ENCODE data around the gene ATXN10. TPM values are rescaled to one million over a fixed set of nuclear protein-coding genes. Genes with fewer than 3 reads are reported as not detected.
A peak's percentile ranks its signal among the peaks of the same experiment; 100 is the strongest.

Gene ATXN10
- total and polyA plus RNA-seq, 12 donors: 11.8 to 169 (median 142) TPM

DNA sequence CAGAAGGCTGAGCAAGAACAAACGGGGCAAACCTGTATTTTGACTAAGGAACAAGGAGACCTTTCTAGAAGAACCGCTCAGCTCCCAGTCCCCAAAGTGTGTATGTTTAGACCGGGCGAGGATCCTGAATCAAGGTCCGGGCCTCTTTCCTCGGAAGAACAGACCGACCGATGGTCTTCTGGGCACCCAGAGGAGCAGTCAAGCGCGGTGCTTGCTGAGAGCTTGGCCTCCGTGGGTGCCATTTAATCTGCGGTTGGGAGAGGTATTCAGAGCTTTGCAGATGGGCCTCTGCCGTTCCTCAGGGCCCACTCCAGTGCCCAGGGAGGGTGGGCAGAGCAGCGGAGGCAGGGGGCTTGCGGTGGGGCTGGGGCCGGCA lies 26.5 kb upstream of the ATXN10 start:
- Histone ChIP-seq H3K27me3 (peaks cover 0 to 57% (median 37%) of the 10 kb centered on the region in 7 donors), H3K4me1 (peaks cover 0 to 12% (median 6%) of the 10 kb centered on the region in 9 donors), H3K27ac (no peak overlapping the region), H3K4me3 (peak overlapping the region in 2 of 10 donors; percentile 1 to 6), H3K9me3 (no peaks in the 10 kb centered on the region), H3K36me3 (no peaks in the 10 kb centered on the region)
- 32 to 39% methylated on average over 16 of the region's 16 CpGs for WGBS, 2 donors
- TF ChIP-seq, protein P1, sequence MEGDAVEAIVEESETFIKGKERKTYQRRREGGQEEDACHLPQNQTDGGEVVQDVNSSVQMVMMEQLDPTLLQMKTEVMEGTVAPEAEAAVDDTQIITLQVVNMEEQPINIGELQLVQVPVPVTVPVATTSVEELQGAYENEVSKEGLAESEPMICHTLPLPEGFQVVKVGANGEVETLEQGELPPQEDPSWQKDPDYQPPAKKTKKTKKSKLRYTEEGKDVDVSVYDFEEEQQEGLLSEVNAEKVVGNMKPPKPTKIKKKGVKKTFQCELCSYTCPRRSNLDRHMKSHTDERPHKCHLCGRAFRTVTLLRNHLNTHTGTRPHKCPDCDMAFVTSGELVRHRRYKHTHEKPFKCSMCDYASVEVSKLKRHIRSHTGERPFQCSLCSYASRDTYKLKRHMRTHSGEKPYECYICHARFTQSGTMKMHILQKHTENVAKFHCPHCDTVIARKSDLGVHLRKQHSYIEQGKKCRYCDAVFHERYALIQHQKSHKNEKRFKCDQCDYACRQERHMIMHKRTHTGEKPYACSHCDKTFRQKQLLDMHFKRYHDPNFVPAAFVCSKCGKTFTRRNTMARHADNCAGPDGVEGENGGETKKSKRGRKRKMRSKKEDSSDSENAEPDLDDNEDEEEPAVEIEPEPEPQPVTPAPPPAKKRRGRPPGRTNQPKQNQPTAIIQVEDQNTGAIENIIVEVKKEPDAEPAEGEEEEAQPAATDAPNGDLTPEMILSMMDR (IDR thresholded peaks at IDR 0.05): no peak
- no peak for DNase-seq
- ATAC-seq: no peak
- intact Hi-C loops (cut with DNase I): loop anchor here (1.0 to 10.0 kb wide), 9 partner anchors 68 to 332 kb away; partner anchors contain the start of gene WNT7B (in 1 of the 10)

DNA sequence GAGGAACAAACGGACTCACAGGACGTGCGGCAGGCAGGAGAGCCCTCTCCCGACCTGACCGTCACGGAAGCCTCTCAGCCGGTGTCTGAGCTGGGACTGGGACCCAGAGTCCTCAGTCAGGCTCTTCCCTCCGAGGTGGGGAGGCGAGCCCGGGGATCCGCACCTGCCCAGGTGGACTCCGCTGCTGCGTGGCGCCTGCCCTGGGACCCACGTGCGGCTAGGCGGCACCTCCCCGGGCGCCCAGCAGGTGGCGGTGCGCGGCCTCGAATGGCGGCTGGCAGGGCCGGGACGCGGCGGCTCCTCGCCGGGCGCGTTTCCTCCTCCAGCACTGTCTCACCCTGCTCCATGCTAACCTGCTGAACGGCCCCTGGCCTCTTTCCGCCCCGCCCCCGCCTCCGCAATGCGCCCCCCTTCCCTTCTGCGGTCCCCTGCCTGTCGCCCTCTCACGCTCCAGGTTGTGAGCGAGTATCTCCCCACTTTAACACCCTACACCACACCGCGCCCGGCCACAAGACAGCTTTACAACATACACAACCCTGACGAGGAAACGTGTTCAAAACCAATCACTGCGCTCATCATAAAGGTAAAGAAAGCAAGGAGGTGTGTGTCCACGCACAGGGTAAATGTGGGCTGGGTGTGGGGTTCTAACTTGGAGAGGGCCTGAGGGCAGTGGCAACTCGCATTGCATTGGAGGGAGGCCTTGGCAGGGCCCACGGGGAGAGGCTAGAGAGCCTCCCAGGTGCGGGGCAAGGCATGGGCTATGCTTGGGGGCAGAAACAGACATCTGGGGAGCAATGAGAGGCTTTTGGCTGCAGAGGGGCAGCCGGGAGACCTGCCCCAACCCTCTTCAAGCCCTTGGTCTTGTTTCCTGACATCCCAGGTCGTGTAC lies 25.9 kb upstream of the ATXN10 start:
- Histone ChIP-seq H3K27ac (no peak overlapping the region), H3K27me3 (peaks cover 0 to 53% (median 40%) of the 10 kb centered on the region in 7 donors), H3K4me3 (peak overlapping the region in 2 of 10 donors; percentile 1 to 6), H3K9me3 (no peaks in the 10 kb centered on the region), H3K4me1 (peaks cover 0 to 10% (median 6%) of the 10 kb centered on the region in 9 donors), H3K36me3 (no peaks in the 10 kb centered on the region)
- TF ChIP-seq, protein P1 (IDR thresholded peaks at IDR 0.05): peak; percentile 81 to 96 (median 93)
- intact Hi-C loops (cut with DNase I): loop anchor here (1.0 to 10.0 kb wide), 9 partner anchors 68 to 331 kb away; partner anchors contain the start of gene WNT7B (in 1 of the 10)
- peak; percentile 84 to 94 (median 92) for ATAC-seq
- peak; percentile 54 to 78 for DNase-seq
- WGBS, 2 donors: 21 to 23% methylated on average over 47 to 54 of the region's 54 CpGs

DNA sequence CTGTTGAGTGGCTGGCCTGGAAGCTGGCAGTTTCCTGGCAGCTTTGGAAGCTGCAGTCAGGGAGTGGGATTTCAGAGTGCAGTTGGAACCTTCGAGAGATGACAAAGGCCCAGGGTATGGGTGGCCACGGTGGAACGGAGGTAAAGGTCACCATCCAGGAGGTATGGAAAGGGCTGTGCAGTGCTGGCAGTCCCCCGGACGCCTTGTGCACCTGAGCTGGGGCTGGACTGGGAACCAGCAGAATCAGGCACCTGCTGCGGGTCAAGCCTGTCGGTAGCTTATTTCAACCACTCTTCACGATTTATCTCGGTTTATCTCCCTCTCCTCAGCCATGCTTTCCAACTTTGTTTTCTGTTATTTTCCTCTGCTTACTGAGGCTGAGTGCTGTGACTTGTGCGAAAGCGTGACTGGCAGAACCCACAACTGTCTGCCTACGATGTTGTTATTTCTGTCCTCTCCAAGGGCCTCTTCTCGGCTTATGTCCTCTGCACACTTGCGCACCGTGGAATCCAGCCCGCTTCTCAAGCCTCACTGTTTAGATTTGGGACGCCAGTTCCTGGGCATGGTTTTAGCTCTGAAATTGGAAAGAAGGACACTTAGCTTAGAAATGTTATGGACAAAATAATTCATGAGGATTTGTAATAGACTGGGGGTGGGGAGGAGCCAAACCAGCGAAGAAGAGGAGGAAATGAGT lies 24.0 kb upstream of the ATXN10 start:
- no peaks in the 10 kb centered on the region for H3K9me3 ChIP-seq
- WGBS, 2 donors: 80 to 83% methylated on average over 18 of the region's 18 CpGs
- intact Hi-C loops (cut with DNase I): loop anchor here in 8 of 10 donors (5.0 to 10.0 kb wide), 6 partner anchors 70 to 220 kb away; no protein-coding TSS in a partner anchor
- H3K27me3 ChIP-seq: peaks cover 0 to 46% (median 32%) of the 10 kb centered on the region in 7 donors
- no peaks in the 10 kb centered on the region for H3K36me3 ChIP-seq
- ATAC-seq (no peak), DNase-seq (no peak)
- no peak overlapping the region for H3K27ac ChIP-seq
- TF ChIP-seq, protein P1 (IDR thresholded peaks at IDR 0.05): no peak
- H3K4me1 ChIP-seq: peaks cover 0 to 9% (median 6%) of the 10 kb centered on the region in 9 donors
- H3K4me3 ChIP-seq: no peak overlapping the region
